NCI-H1436 (cell line): ENCODE data around the gene EDARADD.
"Not testable (repeated sequence)": the region's sequence is repeated elsewhere in the genome, so short reads cannot be mapped to it uniquely, and the experiment has no call there.

Experiments
- DNase-seq: peaks from one replicate; lab custom pipeline; 2025; lab: John Stamatoyannopoulos, UW

EDARADD gene

DNA sequence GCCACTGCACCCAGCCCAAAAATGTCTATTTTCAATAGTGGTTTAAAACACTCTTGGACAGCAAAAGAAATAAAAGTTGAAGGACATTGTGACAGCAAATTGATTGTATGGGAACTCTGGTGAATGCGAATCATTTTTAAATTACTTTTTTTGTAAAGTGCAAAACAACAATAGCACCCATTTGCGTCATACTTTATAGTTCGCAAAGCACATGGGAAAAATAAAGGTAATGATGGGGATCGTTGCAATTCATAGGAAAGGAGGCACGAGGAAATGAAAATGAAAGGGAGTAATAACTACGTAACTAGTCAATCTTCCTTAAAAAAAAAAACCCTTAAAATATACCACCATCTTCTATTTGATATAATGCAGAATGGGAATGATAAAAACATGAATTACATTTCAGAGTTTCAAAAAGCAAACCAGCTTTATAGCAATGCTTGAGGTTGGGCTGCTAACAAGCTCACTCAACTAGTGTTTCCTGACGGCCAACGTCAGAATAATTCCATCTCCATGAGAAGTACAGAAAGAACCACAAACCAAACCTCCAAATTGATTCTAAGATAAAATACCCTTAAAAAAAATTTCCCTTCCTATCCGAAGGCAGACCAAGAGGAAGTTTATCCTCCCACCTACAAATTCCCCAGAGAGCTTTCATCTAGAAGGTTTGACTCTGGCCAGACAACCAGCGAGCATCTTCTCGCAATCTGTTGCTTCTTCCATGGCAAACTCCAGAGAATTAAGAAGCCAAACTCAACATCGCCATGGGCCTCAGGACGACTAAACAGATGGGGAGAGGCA is at the start of gene EDARADD:
EDARADD (plus strand) TSS at position 606 of the 801 bp plus-strand sequence; CDS start at position 765, 159 bp downstream.
- DNase-seq, result no peak

DNA sequence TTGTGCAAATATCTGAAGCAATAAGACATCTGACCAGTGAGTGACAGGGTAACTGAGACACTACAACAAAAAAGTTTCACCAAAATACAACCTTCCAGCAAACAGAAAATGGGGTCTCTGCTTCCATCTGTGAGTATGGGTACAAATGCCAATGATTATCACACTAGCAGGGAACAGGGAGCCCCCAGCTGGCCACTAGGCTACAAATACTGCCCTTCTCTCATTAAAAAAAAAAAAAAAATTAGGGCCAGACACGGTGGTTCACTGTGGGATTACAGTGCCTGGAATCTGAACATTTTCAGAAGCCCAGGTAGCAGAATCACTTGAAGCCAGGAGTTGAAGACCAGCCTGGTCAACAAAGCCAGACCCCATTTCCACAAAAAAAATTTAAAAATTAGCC is 48.4 kb upstream of the EDARADD start:
- no peak for DNase-seq

DNA sequence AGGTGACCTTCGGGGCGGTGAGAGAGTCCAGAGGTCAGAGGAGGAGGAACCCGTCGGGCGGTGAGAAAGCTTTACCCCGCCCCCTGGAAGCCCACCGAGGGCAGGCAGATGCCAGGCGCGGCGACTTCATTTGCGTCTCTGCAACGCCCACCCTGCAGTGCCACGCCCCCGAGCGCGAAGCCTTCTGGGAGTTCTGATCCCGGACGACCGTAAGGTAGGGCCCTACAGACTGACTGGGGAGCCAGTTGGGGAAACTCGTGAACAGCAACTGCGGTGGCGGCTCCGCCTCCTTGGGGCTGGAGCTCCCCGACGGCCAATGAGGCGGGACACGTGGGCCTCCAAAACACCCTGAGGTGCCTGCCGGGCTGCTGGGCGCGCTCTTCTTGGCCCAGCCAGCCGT is 46.0 kb upstream of the EDARADD start:
- no peak for DNase-seq

DNA sequence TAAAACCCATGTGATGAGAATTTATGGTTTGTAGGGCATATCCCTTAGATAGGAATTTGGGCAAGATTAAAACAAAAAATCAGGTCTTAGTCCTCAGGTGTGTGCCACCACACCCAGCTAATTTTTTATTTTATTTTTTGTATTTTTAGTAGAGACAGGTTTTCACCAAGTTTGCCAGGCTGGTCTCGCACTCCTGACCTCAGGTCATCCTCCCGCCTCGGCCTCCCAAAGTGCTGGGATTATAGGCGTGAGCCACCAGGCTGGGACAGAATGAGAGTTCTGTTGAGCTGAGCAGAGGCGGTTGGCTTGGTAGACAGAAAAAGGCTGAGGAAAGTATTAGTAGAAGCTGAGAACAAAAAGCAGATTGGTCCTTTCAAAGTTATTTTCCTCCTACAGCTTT is 43.8 kb upstream of the EDARADD start:
- DNase-seq, result no peak

DNA sequence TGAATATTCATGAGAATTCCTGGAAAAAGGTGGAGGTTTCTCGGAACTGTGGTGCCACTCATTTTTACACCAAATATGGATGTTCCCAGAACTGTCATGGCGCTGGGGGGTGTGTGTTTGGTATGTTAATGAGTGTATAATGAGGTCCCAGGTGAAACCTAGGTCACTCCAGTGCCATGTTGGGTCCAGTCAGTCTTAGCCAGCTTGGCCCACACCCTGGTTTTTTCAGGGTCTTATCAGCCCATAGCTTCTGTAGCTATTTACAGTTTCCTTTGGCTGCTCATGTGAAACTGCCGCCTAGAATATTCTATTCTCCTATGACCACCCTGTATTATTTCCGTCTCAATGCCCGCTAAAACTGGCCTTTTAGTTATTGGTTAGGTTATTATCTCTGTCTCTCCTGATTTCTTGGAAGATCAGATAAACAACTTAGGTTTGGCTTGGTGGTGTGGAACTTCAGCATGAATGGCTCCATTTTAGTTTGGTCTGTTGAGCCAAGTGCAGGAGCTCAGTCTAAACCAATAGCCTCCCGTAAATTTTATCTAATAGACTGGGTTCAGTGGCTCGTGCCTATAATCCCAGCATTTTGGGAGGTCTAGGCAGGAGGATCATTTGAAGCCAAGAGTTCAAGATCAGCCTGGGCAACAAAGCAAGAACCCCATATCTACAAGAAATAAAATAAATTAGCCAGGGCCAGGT is 42.1 kb upstream of the EDARADD start:
- DNase-seq, result no peak

DNA sequence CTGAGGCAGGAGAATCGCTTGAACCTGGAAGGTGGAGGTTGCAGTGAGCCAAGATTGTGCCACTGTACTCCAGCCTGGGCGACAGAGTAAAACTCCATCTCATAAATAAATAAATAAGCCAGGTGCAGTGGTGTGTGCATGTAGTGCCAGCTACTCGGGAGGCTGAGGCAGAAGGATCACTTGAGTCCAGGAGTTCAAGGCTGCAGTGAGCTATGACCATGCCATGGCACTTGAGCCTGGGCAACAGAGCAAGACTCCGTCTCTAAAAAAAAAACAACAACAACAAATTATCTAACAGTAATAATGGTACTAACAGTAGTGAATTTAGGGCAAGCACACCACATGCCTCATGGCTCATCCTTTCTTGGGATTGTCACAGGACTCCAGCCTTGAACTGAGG is 41.3 kb upstream of the EDARADD start:
- DNase-seq, result not testable (repeated sequence)

DNA sequence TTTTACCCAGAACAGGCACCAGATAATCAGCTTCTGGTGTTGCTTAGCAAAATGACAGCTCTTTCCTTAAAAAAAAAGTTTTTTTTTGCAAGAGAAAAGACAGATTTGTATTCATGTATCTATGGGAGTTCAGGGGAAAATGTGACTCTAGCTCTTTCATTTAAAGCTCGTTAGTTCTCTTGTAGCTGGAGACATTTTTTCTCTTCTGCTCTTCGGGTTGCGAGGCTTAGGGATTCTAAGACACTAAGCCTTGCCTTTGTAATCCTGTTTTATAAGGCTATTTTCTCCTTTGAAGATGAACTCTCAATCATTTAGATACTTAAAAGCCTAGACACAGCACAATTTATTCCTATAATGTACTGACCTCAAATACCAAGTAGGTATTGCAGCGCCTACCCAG is 40.3 kb upstream of the EDARADD start:
- DNase-seq, result no peak

DNA sequence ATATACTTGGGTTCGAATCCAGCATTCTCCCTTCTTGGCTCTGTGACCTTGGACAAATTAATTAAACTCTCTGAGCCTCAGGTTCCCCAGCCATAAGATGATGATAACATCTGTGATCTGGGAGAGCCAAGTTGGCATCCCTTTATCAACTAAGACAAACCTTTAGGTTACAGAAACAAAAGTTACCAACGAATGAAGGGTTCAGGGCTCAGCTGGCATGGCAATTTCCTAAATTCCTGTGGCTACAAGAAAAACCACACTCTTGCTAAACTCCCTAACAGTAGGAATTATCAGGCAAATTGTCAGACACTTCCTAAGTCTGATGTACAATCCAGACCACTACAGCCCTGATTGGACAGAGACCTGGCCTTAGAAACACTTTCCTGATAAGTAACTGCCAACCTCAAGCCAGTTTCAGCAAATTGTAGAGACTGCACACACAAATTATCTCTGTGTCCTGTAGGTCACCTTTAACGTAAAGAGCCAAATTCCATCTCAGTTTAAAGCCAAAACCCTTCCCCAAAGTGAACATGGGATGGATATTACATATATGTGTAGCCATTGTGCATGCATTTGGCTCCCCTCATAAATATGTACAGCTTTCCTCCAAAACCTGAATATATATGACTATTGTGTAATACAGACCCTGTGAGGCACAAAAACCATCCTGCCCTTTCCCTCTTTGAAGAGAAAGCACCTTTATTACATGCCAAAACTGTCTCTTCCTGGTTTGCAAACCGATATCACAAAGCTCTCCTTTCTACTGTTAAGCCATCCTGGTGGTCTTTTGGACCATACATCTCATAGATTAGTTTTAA is 39.5 kb upstream of the EDARADD start:
- no peak for DNase-seq

DNA sequence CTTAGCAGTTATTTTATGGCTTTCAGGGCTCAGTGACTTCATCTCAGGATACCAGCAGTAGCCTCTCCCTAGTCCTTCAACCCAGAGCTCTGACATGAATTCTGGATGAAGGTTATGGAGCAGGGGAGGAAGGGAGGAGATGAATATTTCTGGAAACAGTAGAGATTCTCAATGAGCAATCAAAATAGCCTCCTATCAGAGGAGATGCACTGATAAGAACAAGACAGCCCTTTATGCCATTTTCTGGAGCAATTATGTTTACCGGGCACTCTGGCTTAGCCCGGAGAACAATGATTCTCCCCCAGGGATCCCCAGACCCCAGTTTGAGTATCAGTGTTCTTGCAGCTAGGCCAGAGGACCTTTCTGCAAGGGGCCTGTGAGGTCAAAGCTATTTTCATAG is 37.9 kb upstream of the EDARADD start:
- DNase-seq, result no peak

DNA sequence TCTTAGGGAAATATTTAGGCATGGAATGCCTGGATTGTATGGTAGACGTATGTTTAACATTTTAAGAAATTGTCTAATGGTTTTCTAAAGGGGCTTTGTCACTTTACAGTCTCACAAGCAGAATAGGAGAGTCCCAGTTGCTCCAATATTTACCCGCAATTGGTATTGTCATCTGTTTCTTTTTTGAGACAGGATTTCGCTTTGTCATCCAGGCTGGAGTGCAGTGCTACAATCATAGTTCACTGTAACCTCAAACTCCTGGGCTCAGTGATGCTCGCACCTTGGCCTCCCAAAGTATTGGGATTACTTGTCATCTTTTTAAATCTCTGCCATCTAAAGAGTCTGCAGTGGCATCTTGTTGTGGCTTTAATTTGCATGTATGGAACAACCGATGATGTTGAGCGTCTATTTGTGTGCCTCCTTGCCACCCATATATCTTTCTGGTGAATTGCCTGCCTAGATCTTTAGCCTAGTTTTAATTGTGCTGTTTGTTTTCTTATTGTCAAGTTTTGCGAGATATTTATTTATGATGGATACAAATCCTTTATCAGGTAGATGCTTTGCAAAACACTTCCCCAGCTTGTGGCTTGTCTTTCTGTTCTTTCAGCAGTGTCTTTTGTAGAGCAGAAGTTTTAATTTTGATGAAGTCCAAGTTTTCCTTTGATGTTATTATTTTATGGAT is 32.0 kb upstream of the EDARADD start:
- DNase-seq, result no peak

DNA sequence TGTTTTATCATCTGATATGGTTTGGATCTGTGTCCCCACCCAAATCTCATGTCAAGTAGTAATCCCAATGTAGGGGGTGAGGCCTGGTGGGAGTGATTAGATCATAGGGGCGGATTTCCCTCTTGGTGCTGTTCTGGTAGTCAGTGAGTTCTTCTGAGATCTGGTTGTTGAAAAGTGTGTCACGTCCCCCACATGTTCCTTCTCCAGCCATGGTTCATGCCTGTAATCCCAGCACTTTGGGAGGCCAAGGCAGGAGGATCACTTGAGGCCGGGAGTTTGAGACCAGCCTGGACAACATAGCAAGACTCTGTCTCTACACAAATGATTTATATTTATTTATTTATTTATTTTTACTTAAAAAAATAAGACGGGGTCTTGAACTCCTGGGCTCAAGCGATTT is 30.8 kb upstream of the EDARADD start:
- DNase-seq, result no peak

DNA sequence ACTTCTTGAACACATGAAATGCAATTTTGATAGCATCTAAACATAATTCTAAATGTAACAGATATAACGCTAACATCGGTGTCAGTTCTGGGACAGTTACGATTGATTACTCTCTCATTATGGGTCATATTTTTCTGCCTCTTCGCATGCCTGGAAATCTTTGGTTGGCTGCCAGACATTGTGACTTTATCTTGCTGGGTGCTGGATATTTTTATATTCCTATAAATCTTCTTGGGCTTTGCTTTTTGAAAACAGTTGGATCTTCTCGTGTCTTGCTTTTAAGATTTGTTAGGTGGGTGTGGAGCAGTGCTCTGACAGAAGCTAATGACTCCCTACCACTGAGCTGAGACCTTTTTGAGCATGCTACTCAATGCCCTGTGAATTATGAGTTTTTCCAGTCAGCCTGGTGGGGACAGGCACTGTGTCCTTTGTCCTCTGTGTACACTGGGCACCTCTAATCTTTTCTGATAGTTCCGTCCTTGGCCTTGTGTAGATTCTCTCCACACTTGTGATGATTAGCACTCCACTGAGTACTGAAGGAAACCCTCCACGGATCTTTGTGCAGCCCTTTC is 28.0 kb upstream of the EDARADD start:
- no peak for DNase-seq

DNA sequence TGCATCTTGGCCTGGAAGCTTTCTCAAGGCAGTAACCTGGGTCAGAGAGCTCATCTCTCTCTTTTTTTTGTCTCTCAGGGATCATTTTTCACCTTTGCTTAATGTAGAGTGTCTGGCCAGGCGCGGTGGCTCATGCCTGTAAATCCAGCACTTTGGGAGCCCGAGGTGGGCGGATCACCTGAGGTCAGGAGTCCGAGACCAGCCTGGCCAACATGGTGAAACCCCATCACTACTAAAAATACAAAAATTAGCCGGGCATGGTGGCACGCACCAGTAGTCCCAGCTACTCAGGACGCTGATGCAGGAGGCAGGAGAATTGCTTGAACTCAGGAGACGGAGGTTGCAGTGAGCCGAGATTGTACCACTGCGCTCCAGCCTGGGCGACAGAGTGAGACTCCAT is 27.4 kb upstream of the EDARADD start:
- not testable (repeated sequence) for DNase-seq

DNA sequence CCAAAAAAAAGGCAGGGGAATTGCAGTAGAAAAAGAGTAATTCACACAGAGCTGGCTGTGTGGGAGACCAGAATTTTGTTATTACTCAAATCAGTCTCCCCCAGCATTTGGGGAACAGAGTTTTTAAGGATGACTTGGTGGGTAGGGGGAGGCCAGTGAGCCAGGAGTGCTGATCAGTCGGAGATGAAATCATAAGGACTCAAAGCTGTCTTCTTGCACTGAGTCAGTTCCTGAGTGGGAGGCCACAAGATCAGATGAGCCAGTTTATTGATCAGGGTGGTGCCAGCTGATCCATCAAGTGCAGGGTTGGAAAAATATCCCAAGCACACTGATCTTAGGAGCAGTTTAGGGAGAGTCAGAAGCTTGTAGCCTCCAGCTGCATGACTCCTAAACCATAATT is 23.7 kb upstream of the EDARADD start:
- no peak for DNase-seq

DNA sequence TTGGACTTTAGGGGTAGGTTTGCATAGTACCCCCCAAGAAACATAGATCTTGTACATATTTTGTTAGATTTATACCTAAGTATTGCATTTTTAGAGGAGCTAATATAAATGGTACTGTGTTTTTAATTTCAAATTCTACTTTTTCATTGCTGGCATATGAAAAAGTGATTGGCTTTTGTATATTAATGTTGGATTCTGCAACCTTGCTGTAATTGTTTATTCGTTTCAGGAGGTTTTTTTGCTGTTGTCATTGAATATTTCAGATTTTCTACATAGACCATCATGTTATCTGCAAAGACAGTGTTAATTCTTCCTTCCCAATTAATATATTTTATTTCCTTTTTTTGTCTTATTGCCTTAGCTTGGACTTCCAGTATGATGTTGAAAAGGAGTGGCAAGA is 23.0 kb upstream of the EDARADD start:
- no peak for DNase-seq

DNA sequence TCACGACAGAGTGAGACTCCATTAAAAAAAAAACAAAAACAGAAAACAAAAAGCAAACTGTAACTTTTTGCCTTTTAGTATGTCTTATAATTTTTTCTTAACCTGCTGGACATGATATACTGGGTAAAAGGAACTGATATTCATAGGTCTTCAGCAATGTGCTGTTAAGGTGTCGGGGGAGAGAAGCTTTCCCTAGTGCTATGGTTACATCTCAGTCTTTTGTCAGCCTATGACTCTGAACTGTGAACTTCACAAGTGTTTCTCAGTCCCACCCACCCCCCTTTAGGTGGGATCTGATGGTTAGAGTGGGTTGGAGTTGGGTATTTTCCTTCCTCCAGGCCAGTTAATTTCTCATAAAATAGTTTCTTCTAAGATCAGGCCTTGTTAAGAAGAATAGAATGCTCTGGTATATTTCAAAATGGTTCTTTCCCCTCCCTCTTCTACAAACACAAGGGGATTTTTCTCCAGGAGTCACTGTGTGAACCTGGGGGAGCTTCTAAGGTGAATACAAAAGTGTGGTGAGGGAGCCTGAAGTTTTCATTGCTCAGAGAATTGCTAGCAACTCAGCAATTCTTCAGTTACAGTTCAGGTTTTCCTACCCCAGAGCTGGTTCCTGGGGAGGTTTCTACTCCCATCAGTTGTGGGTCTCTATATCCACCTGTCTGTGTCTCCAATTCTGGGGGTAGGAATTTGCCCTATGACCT is 16.1 kb upstream of the EDARADD start:
- no peak for DNase-seq

DNA sequence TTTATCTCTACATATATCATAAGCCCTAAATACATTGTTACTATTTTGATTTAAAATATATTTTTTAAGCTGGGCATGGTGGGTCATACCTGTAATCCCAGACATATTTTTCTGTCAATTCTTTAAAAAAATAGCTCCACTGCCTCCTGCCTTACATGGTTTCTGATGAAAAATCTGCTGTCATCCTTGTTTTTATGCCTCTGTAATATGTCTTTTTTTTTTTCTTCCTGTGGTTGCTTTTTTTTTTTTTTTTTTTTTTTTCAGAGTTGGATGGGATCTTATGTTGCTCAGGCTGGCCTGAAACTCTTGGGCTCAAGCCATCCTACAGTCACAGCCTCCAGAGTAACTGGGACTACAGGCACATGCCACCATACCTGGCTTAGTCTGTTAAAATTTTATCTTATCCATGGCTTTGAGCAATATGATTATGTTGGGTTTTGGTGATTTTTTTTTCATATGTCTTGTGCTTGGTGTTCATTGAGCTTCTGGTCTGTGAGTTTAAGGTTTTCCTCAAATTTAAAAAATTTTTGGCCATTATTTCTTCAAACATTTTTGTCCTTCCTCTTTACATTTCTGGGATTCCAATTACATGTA is 12.4 kb upstream of the EDARADD start:
- no peak for DNase-seq

DNA sequence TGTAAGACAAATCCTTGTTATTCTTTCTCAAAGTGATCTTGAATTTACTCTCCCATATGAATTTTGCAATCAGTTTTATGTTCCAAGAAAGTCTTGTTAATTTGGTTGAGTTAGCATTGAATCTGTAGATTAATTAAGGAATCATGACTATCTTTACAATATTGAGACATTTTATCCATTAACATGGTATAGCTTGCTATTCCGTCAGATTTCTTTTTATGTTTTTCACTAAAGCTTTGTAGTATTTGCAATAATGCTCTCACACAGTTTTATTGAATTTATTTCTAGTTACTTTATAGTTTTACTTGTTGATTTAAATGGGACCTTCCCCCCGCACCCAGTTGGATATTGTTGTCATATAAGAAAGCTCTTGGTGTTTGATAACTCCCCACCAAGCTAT is 5.8 kb upstream of the EDARADD start:
- no peak for DNase-seq

DNA sequence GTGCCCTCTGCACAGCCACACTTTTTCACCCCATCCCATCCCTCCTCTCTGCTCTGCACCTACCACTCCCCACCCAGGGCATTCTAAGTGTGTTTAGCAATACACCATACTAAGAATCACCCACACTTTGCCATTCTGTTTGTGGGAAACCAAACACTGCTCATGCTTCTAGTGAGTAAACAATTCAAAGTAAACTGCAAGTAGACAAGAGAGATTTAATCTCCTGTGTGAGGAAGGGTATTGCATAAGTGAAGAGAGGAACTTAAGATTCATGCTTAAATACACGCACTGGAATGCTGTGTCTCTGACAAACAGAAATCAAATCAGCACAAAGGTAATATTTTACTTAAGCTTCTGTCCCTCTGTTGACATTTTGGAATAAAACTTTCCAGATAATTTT is 4.8 kb upstream of the EDARADD start:
- no peak for DNase-seq

DNA sequence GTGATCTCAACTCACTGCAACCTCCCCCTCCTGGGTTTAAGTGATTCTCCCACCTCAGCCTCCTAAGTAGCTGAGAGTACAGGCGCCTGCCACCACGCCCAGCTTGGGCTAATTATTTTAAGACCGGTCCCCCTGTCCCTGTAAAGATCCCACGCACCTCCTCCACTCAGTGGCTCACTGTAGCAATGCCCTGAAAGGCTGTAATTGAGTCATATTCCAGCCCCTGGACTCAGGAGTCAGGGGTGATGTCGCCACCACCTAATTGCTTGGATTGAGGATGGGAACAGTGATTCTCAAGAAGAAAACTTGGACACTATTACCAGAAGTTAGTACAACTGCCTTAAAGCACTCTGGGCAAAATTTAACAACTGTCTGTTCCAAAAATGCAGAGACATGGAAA is 3.1 kb upstream of the EDARADD start:
- DNase-seq, result no peak

DNA sequence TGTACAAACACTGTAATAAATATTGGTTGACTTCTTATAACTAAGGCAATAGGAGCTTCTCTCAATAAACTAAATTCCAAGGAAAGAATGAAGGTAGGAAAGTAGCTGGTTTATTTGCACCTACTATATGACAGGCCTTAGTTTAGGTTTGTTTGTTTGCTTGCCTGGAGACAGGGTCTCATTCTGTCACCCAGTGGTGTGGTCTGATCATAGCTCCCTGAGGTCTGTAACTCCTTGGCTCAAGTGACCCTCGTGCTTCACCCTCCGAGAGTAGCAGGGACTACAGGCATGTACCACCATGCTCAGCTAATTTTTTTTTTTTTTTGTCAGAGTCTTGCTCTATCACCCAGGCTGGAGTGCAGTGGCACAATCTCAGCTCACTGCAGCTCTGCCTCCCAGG is 1.9 kb upstream of the EDARADD start:
- DNase-seq, result no peak
